Lung (tissue), 12 donors: Measurements from ENCODE around the gene MAGEB3. TPM values are rescaled to one million over a fixed set of nuclear protein-coding genes. Genes with fewer than 3 reads are reported as not detected.

Source experiments
- ATAC-seq: fragments of 200-7000 bp; cut with Tn5 transposase; one replicate; pipeline ENCODE4 v1.9.1; 2020; ENCODE audit warnings: moderate number of reproducible peaks; ENCODE audit not compliant: insufficient read depth, low FRiP score
- DNase-seq, 3 donors: peaks; one replicate each; pipeline ENCODE4 v3.0.0-alpha.2; 2013 to 2017
- H3K27ac ChIP-seq, 2 donors: one replicate each; pipeline ENCODE4 v1.5.1; 2013; ENCODE audit warnings: mild to moderate bottlenecking in 2 of 2, moderate library complexity in 2 of 2, control low read depth in 1 of 2, inconsistent platforms in 1 of 2, low read depth in 1 of 2, low read length in 1 of 2
- H3K27me3 ChIP-seq, 3 donors: one replicate each; pipeline ENCODE4 v1.5.1; 2013; ENCODE audit warnings: low read length in 2 of 3; ENCODE audit not compliant: control insufficient read depth in 3 of 3, insufficient read depth in 3 of 3
- H3K36me3 ChIP-seq, 4 donors: one replicate each; pipeline ENCODE4 v1.5.1; 2013; ENCODE audit warnings: low read length in 4 of 4, mild to moderate bottlenecking in 1 of 4, moderate library complexity in 1 of 4; ENCODE audit not compliant: control insufficient read depth in 4 of 4, insufficient read depth in 4 of 4
- H3K4me1 ChIP-seq, 5 donors: one replicate each; pipeline ENCODE4 v1.5.1; 2013; ENCODE audit warnings: low read length in 5 of 5, mild to moderate bottlenecking in 2 of 5, moderate library complexity in 1 of 5; ENCODE audit not compliant: control insufficient read depth in 5 of 5, insufficient read depth in 5 of 5
- H3K4me3 ChIP-seq: one replicate; pipeline ENCODE4 v1.5.1; 2013; ENCODE audit warnings: mild to moderate bottlenecking, control low read depth, moderate library complexity
- H3K9ac ChIP-seq, 2 donors: one replicate each; pipeline ENCODE4 v1.5.1; 2013; ENCODE audit warnings: low read length in 2 of 2, control low read depth in 1 of 2; ENCODE audit not compliant: insufficient read depth in 1 of 2
- H3K9me3 ChIP-seq, 4 donors: one replicate each; pipeline ENCODE4 v1.5.1; 2013; ENCODE audit warnings: low read length in 3 of 4, mild to moderate bottlenecking in 1 of 4, moderate library complexity in 1 of 4; ENCODE audit not compliant: control insufficient read depth in 4 of 4, insufficient read depth in 3 of 4
- WGBS, 2 donors: extraction: QIAGEN DNeasy Blood & Tissue Kit; methylation state at CpG; one replicate each; pipeline ENCODE4 v1.1.7; 2013; 5-methylcytosine and 5-hydroxymethylcytosine counted together
- polyA plus RNA-seq, 2 donors: library from polyadenylated mRNA; stranded (reverse); fragments of 200-250 nt; gene quantifications; one replicate each; pipeline ENCODE4 v1.2.1, GENCODE V29; 2013
- total RNA-seq, 2 donors: library from RNA; depleted of rRNA in 1 of 2; stranded (reverse); fragments of >200 nt in 1 of 2; gene quantifications; one replicate each; pipeline ENCODE4 v1.2.1, GENCODE V29; 2014 to 2021
- TF ChIP-seq, protein P1 (sequence below): IDR thresholded peaks from 2 replicates; pipeline ENCODE4 v1.5.1; 2012; ENCODE audit warnings: mild to moderate bottlenecking; ENCODE audit errors: control extremely low read depth, extremely low read depth
- donor health status: control.
- donor health status: control.
- donor health status: Bipolar disorder and iron deficiency.
- donor health status: healthy.
- donor health status: DM: yes; HTN: yes; CAD: no.

Gene MAGEB3
- total and polyA plus RNA-seq, 4 donors = not detected

- Histone ChIP-seq H3K36me3 (no peaks in the 10 kb centered on the region), H3K4me1 (no peaks in the 10 kb centered on the region), H3K9ac (no peak overlapping the region), H3K27ac (no peak overlapping the region), H3K27me3 (peaks cover 0 to 10% (median 0%) of the 10 kb centered on the region in 3 donors), H3K9me3 (no peaks in the 10 kb centered on the region), H3K4me3 (no peak overlapping the region)
- TF ChIP-seq, protein P1, sequence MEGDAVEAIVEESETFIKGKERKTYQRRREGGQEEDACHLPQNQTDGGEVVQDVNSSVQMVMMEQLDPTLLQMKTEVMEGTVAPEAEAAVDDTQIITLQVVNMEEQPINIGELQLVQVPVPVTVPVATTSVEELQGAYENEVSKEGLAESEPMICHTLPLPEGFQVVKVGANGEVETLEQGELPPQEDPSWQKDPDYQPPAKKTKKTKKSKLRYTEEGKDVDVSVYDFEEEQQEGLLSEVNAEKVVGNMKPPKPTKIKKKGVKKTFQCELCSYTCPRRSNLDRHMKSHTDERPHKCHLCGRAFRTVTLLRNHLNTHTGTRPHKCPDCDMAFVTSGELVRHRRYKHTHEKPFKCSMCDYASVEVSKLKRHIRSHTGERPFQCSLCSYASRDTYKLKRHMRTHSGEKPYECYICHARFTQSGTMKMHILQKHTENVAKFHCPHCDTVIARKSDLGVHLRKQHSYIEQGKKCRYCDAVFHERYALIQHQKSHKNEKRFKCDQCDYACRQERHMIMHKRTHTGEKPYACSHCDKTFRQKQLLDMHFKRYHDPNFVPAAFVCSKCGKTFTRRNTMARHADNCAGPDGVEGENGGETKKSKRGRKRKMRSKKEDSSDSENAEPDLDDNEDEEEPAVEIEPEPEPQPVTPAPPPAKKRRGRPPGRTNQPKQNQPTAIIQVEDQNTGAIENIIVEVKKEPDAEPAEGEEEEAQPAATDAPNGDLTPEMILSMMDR = no peak
- WGBS, 2 donors = 12 to 25% methylated on average over 1 of the region's 1 CpG
- ATAC-seq = no peak
- peak in 2 of 3 donors; percentile 1 to 11 for DNase-seq
Observed at GRCh38 chrX:30275498-30275897, 45.0 kb downstream of the MAGEB3 start.

GRCh38 chrX:30278365-30278764 lies 47.9 kb downstream of the MAGEB3 start:
- TF ChIP-seq, protein P1 = no peak
- no peaks in the 10 kb centered on the region for H3K36me3 ChIP-seq
- no peak overlapping the region for H3K4me3 ChIP-seq
- ATAC-seq (no peak), DNase-seq (no peak)
- no peak overlapping the region for H3K9ac ChIP-seq
- peaks cover 0 to 2% (median 0%) of the 10 kb centered on the region in 3 donors for H3K27me3 ChIP-seq
- no peaks in the 10 kb centered on the region for H3K4me1 ChIP-seq
- no peak overlapping the region for H3K27ac ChIP-seq
- WGBS, 2 donors = 73 to 88% methylated on average over 1 of the region's 1 CpG
- H3K9me3 ChIP-seq = no peaks in the 10 kb centered on the region

- H3K9me3 ChIP-seq = no peaks in the 10 kb centered on the region
- DNase-seq (no peak), ATAC-seq (no peak)
- H3K27ac ChIP-seq = no peak overlapping the region
- TF ChIP-seq, protein P1 = no peak
- H3K36me3 ChIP-seq = no peaks in the 10 kb centered on the region
- no peak overlapping the region for H3K9ac ChIP-seq
- peaks cover 0 to 2% (median 2%) of the 10 kb centered on the region in 3 donors for H3K27me3 ChIP-seq
- H3K4me3 ChIP-seq = no peak overlapping the region
- no peaks in the 10 kb centered on the region for H3K4me1 ChIP-seq
- WGBS, 2 donors = 75 to 93% methylated on average over 1 of the region's 1 CpG
Observed at GRCh38 chrX:30280428-30280827, 50.0 kb downstream of the MAGEB3 start.

DNA sequence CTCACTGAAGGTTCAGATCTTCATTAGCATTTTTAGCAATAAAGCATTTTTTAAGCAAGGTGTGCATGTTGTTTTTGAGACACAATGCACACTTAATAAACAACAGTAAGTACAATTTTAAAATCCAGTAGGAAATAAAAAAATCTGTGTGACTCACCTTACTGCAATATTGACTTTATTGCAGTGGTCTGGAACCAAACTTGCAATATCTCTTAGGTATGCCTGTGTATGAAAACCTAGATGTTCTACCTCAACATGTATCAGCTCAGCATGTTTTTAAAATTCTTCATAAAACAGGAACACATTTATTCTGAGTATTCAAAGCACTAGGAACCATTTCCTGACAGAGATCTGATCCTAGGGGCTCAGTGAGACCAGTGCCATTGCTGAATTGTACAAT lies 52.1 kb downstream of the MAGEB3 start:
- peaks cover 0 to 8% (median 2%) of the 10 kb centered on the region in 3 donors for H3K27me3 ChIP-seq
- H3K9ac ChIP-seq = no peak overlapping the region
- no peak overlapping the region for H3K27ac ChIP-seq
- no peaks in the 10 kb centered on the region for H3K4me1 ChIP-seq
- H3K4me3 ChIP-seq = no peak overlapping the region
- no peak for ATAC-seq
- no peak for DNase-seq
- no peaks in the 10 kb centered on the region for H3K36me3 ChIP-seq
- no peaks in the 10 kb centered on the region for H3K9me3 ChIP-seq
- TF ChIP-seq, protein P1 = no peak
